ENCODE measurements around the gene CAND2.

GRCh38 chr3:12838179-12838965, 41.9 kb downstream of the CAND2 start:
- TF ChIP-seq CTCF (IDR thresholded peaks at IDR 0.05; ENCODE audit: poor library complexity) (no peak), EZH2phosphoT487 (IDR thresholded peaks at IDR 0.05; ENCODE audit: low read depth, severe bottlenecking, unreplicated experiment) (no peak), EZH2 (IDR thresholded peaks at IDR 0.05; ENCODE audit: borderline replicate concordance) (no peak)

Measured in hepatocyte (in vitro differentiated cells).